Gastrocnemius medialis (tissue), 4 donors: ENCODE data around the gene ATP2A1.

Experiments
- CTCF ChIP-seq, 5 experiments: fragments of 450-650 bp in 3 of 5; fragments of 200-600 bp in 2 of 5; sonication (generic) in 2 of 5; IDR thresholded peaks in 4 of 5; conservative IDR thresholded peaks in 1 of 5; 1 replicate in 4 of 5; 2 replicates in 1 of 5; pipeline ENCODE4 v1.5.1; 2016 to 2019; ENCODE audit warnings: antibody characterized with exemption in 5 of 5, mild to moderate bottlenecking in 3 of 5, moderate library complexity in 3 of 5
- POLR2A ChIP-seq, 2 donors: fragments of 450-650 bp; IDR thresholded peaks; one replicate each; pipeline ENCODE4 v1.6.1; 2017; ENCODE audit warnings: antibody characterized with exemption in 2 of 2, mild to moderate bottlenecking in 2 of 2, moderate library complexity in 2 of 2

GRCh38 chr16:28877655-28878000, 660 bp upstream of the ATP2A1 start:
- TF ChIP-seq POLR2A (IDR thresholded peaks at IDR 0.05) (no peak), CTCF (IDR thresholded peaks at IDR 0.05 in 4 of 5, conservative IDR thresholded peaks at IDR 0.05 in 1 of 5) (no peak)
